ENCODE measurements around the gene TIAM1. TPM values are rescaled to one million over a fixed set of nuclear protein-coding genes. Genes with fewer than 3 reads are reported as not detected.

TIAM1 gene
- total RNA-seq, 2 experiments from 2014 or later, result 15.0 to 25.1 TPM

- H4K20me1 ChIP-seq (ENCODE audit: insufficient read depth, low read length), result no peaks in the 10 kb centered on the region; the same call in 1 of the 2 replicates
- no peak for DNase-seq (ENCODE audit: low spot score)
- POLR2A ChIA-PET, result no interaction called here
- TF ChIP-seq CTCF (conservative IDR thresholded peaks at IDR 0.05; ENCODE audit: low read length) (no peak), EZH2phosphoT487 (IDR thresholded peaks at IDR 0.05; ENCODE audit: borderline replicate concordance, low read depth, low read length) (no peak)
- H3K4me2 ChIP-seq (ENCODE audit: low read length), result no peak overlapping the region
- no peaks in the 10 kb centered on the region for H3K36me3 ChIP-seq (ENCODE audit: insufficient read depth, low read length)
- CTCF ChIA-PET (ENCODE audit: unreplicated experiment), result no interaction called here
- H3K4me1 ChIP-seq (ENCODE audit: insufficient read depth, low read length, poor library complexity, severe bottlenecking), result no peaks in the 10 kb centered on the region
- H3K9me3 ChIP-seq (ENCODE audit: low read length), result no peaks in the 10 kb centered on the region
- intact Hi-C loops (cut with micrococcal nuclease; ENCODE audit: unreplicated experiment), result loop anchor here (10.0 kb wide), 1 partner anchor 210 kb away; no protein-coding TSS in a partner anchor
- BruUV-seq (replicated peaks), result no TSS peak
- H2AFZ ChIP-seq (ENCODE audit: low read length), result no peak overlapping the region
- H3K4me3 ChIP-seq (ENCODE audit: low read depth, low read length, poor library complexity, severe bottlenecking), result no peak overlapping the region
- no peaks in the 10 kb centered on the region for H3K79me2 ChIP-seq (ENCODE audit: insufficient read depth, low read depth, low read length)
- no peak overlapping the region for H3K27ac ChIP-seq (ENCODE audit: low read depth, low read length, poor library complexity, severe bottlenecking)
- no peaks in the 10 kb centered on the region for H3K9me2 ChIP-seq (ENCODE audit: insufficient read depth, low read length)
Observed at GRCh38 chr21:31345136-31345535, 1.1 kb upstream of the TIAM1 start.

GRCh38 chr21:31343030-31343510, 991 bp downstream of the TIAM1 start:
- DNase-seq (ENCODE audit: low spot score), result no peak
- H2AFZ ChIP-seq (ENCODE audit: low read length), result no peak overlapping the region
- no peaks in the 10 kb centered on the region for H3K4me1 ChIP-seq (ENCODE audit: insufficient read depth, low read length, poor library complexity, severe bottlenecking)
- H4K20me1 ChIP-seq (ENCODE audit: insufficient read depth, low read length), result no peaks in the 10 kb centered on the region; the same call in 1 of the 2 replicates
- H3K4me2 ChIP-seq (ENCODE audit: low read length), result no peak overlapping the region
- ChIA-PET CTCF (ENCODE audit: unreplicated experiment) (no interaction called here), POLR2A (interaction anchor here (0.6 to 2.1 kb wide), 6 partner anchors 11 to 836 kb away, joined by 3 to 7 read pairs (median 4); no protein-coding TSS in a partner anchor)
- H3K79me2 ChIP-seq (ENCODE audit: insufficient read depth, low read depth, low read length), result no peaks in the 10 kb centered on the region
- no TSS peak for BruUV-seq (replicated peaks)
- no peak for TF ChIP-seq EZH2phosphoT487 (IDR thresholded peaks at IDR 0.05; ENCODE audit: borderline replicate concordance, low read depth, low read length)
- no peak for TF ChIP-seq CTCF (conservative IDR thresholded peaks at IDR 0.05; ENCODE audit: low read length)
- no peaks in the 10 kb centered on the region for H3K9me3 ChIP-seq (ENCODE audit: low read length)
- no peak overlapping the region for H3K4me3 ChIP-seq (ENCODE audit: low read depth, low read length, poor library complexity, severe bottlenecking)
- intact Hi-C loops (cut with micrococcal nuclease; ENCODE audit: unreplicated experiment), result loop anchor here (10.0 kb wide), 1 partner anchor 212 kb away; no protein-coding TSS in a partner anchor
- H3K36me3 ChIP-seq (ENCODE audit: insufficient read depth, low read length), result no peaks in the 10 kb centered on the region
- no peak overlapping the region for H3K27ac ChIP-seq (ENCODE audit: low read depth, low read length, poor library complexity, severe bottlenecking)
- H3K9me2 ChIP-seq (ENCODE audit: insufficient read depth, low read length), result no peaks in the 10 kb centered on the region

GRCh38 chr21:31342348-31342747, 1.7 kb downstream of the TIAM1 start:
- no peak overlapping the region for H3K4me2 ChIP-seq (ENCODE audit: low read length)
- no peaks in the 10 kb centered on the region; the same call in 1 of the 2 replicates for H4K20me1 ChIP-seq (ENCODE audit: insufficient read depth, low read length)
- no peaks in the 10 kb centered on the region for H3K9me2 ChIP-seq (ENCODE audit: insufficient read depth, low read length)
- H3K4me1 ChIP-seq (ENCODE audit: insufficient read depth, low read length, poor library complexity, severe bottlenecking), result no peaks in the 10 kb centered on the region
- ChIA-PET CTCF (ENCODE audit: unreplicated experiment) (no interaction called here), POLR2A (interaction anchor here (0.6 to 2.1 kb wide), 6 partner anchors 9 to 62 kb away, joined by 3 to 7 read pairs (median 4); no protein-coding TSS in a partner anchor)
- H3K79me2 ChIP-seq (ENCODE audit: insufficient read depth, low read depth, low read length), result no peaks in the 10 kb centered on the region
- H3K27ac ChIP-seq (ENCODE audit: low read depth, low read length, poor library complexity, severe bottlenecking), result no peak overlapping the region
- TF ChIP-seq CTCF (conservative IDR thresholded peaks at IDR 0.05; ENCODE audit: low read length) (no peak), EZH2phosphoT487 (IDR thresholded peaks at IDR 0.05; ENCODE audit: borderline replicate concordance, low read depth, low read length) (no peak)
- no peaks in the 10 kb centered on the region for H3K9me3 ChIP-seq (ENCODE audit: low read length)
- H3K4me3 ChIP-seq (ENCODE audit: low read depth, low read length, poor library complexity, severe bottlenecking), result no peak overlapping the region
- no peaks in the 10 kb centered on the region for H3K36me3 ChIP-seq (ENCODE audit: insufficient read depth, low read length)
- peak; percentile 6 for DNase-seq (ENCODE audit: low spot score)
- H2AFZ ChIP-seq (ENCODE audit: low read length), result no peak overlapping the region
- intact Hi-C loops (cut with micrococcal nuclease; ENCODE audit: unreplicated experiment), result loop anchor here (10.0 kb wide), 1 partner anchor 212 kb away; no protein-coding TSS in a partner anchor
- no TSS peak for BruUV-seq (replicated peaks)
